ENCODE measurements around the gene VPS45. TPM values are rescaled to one million over a fixed set of nuclear protein-coding genes. Genes with fewer than 3 reads are reported as not detected.
A peak's percentile ranks its signal among the peaks of the same experiment; 100 is the strongest.

The VPS45 gene
- total RNA-seq, 3 donors from 2014 or later = 17.8 to 19.9 (median 18.6) TPM

GRCh38 chr1:150087415-150087814 is 19.8 kb downstream of the VPS45 start:
- DNase-seq (no peak), ATAC-seq (no peak)
- Mint-ChIP-seq H3K36me3 (ENCODE audit: insufficient read depth) (peaks cover 28% of the 10 kb centered on the region), H3K4me1 (ENCODE audit: low read depth) (peaks cover 8% of the 10 kb centered on the region), H3K27me3 (ENCODE audit: low read depth) (no peaks in the 10 kb centered on the region), H3K9me3 (no peaks in the 10 kb centered on the region), H3K4me3 (no peak overlapping the region)

- Mint-ChIP-seq H3K4me1 (ENCODE audit: low read depth) (peaks cover 20% of the 10 kb centered on the region), H3K4me3 (no peak overlapping the region), H3K36me3 (ENCODE audit: insufficient read depth) (peaks cover 26% of the 10 kb centered on the region), H3K27me3 (ENCODE audit: low read depth) (no peaks in the 10 kb centered on the region), H3K9me3 (no peaks in the 10 kb centered on the region)
- no peak for ATAC-seq
- DNase-seq = no peak
Observed at GRCh38 chr1:150089846-150090520, 22.4 kb downstream of the VPS45 start.

DNA sequence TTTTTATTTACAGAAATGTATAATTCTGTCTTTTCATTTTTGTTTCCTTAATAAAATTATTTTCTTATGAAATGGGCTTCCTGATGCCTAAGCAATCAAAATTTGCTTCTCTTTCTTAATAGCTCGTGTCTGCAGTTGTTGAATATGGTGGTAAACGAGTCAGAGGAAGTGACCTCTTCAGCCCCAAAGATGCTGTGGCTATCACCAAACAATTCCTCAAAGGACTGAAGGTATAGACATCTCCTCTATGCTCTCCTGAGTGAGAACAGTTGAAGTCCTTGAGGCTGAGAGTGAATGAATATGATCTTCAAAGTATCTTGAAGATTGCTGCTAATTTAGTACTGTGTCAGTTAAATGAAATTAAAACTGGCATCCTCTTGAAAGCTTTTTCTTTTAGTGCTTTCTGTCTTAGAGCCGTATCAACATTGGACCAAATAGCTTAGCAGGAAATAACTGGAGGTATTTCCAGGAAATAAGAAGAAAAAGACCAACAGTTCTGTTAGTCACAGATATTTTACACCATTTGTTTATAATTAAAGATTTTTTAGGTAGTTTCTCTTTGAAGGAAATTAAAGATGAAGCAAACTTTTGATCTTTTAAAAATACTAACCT is 24.7 kb downstream of the VPS45 start:
- Mint-ChIP-seq H3K4me3 (no peak overlapping the region), H3K9me3 (no peaks in the 10 kb centered on the region), H3K36me3 (ENCODE audit: insufficient read depth) (peaks cover 20% of the 10 kb centered on the region), H3K27me3 (ENCODE audit: low read depth) (no peaks in the 10 kb centered on the region), H3K4me1 (ENCODE audit: low read depth) (peaks cover 22% of the 10 kb centered on the region)
- ATAC-seq = no peak
- DNase-seq = no peak

- no peak overlapping the region for H3K4me3 Mint-ChIP-seq
- H3K36me3 Mint-ChIP-seq (ENCODE audit: insufficient read depth) = peaks cover 14% of the 10 kb centered on the region
- no peaks in the 10 kb centered on the region for H3K27me3 Mint-ChIP-seq (ENCODE audit: low read depth)
- ATAC-seq = no peak
- peaks cover 22% of the 10 kb centered on the region for H3K4me1 Mint-ChIP-seq (ENCODE audit: low read depth)
- no peak for DNase-seq
- H3K9me3 Mint-ChIP-seq = no peaks in the 10 kb centered on the region
Observed at GRCh38 chr1:150093805-150094204, 26.2 kb downstream of the VPS45 start.

DNA sequence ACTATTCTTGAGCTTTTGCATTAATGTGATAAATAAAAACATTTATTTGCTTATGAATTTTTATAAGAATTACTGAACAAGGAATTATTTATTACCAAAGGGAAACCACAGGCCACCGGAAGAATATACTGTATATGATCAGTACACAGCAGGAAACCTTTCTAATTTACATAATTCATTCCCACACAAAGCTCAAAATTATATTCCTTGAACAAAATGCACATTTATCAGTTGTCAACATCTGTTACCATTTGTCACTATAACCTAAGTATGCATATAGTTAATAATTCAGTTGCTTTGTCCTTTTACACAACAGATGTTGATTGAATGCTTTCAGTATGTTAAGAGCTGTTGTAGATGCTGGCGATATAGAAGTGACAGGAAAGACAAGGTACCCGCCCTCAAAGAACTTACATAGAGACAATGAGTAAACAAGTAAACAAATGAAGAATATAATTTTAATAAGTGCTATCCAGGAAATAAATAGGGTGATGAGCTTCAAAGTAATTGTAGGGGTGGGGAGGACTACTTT is 27.2 kb downstream of the VPS45 start:
- no peak for ATAC-seq
- no peak for DNase-seq
- Mint-ChIP-seq H3K36me3 (ENCODE audit: insufficient read depth) (peaks cover 16% of the 10 kb centered on the region), H3K27me3 (ENCODE audit: low read depth) (no peaks in the 10 kb centered on the region), H3K4me3 (no peak overlapping the region), H3K4me1 (ENCODE audit: low read depth) (peaks cover 23% of the 10 kb centered on the region), H3K9me3 (no peaks in the 10 kb centered on the region)

GRCh38 chr1:150102986-150103385 is 35.4 kb downstream of the VPS45 start:
- Mint-ChIP-seq H3K4me3 (no peak overlapping the region), H3K9me3 (peaks cover 6% of the 10 kb centered on the region), H3K36me3 (ENCODE audit: insufficient read depth) (peaks cover 4% of the 10 kb centered on the region), H3K4me1 (ENCODE audit: low read depth) (peaks cover 59% of the 10 kb centered on the region), H3K27me3 (ENCODE audit: low read depth) (no peaks in the 10 kb centered on the region)
- no peak for ATAC-seq
- DNase-seq = no peak

- Mint-ChIP-seq H3K9me3 (peaks cover 6% of the 10 kb centered on the region), H3K36me3 (ENCODE audit: insufficient read depth) (peaks cover 2% of the 10 kb centered on the region), H3K27me3 (ENCODE audit: low read depth) (no peaks in the 10 kb centered on the region), H3K4me1 (ENCODE audit: low read depth) (peaks cover 85% of the 10 kb centered on the region), H3K4me3 (peak overlapping the region; percentile 56)
- DNase-seq (no peak), ATAC-seq (peak; percentile 90 to 92)
Observed at GRCh38 chr1:150106341-150106740, 38.8 kb downstream of the VPS45 start.

GRCh38 chr1:150109586-150109985 is 42.0 kb downstream of the VPS45 start:
- Mint-ChIP-seq H3K4me1 (ENCODE audit: low read depth) (peaks cover 76% of the 10 kb centered on the region), H3K36me3 (ENCODE audit: insufficient read depth) (peaks cover 7% of the 10 kb centered on the region), H3K27me3 (ENCODE audit: low read depth) (no peaks in the 10 kb centered on the region), H3K4me3 (peak overlapping the region; percentile 81), H3K9me3 (peaks cover 6% of the 10 kb centered on the region)
- no peak for DNase-seq
- ATAC-seq = peak; percentile 49 to 52

GRCh38 chr1:150110116-150110515 is 42.5 kb downstream of the VPS45 start:
- Mint-ChIP-seq H3K9me3 (peaks cover 6% of the 10 kb centered on the region), H3K4me1 (ENCODE audit: low read depth) (peaks cover 72% of the 10 kb centered on the region), H3K36me3 (ENCODE audit: insufficient read depth) (peaks cover 9% of the 10 kb centered on the region), H3K4me3 (peak overlapping the region; percentile 81), H3K27me3 (ENCODE audit: low read depth) (no peaks in the 10 kb centered on the region)
- DNase-seq = no peak
- ATAC-seq = no peak

DNA sequence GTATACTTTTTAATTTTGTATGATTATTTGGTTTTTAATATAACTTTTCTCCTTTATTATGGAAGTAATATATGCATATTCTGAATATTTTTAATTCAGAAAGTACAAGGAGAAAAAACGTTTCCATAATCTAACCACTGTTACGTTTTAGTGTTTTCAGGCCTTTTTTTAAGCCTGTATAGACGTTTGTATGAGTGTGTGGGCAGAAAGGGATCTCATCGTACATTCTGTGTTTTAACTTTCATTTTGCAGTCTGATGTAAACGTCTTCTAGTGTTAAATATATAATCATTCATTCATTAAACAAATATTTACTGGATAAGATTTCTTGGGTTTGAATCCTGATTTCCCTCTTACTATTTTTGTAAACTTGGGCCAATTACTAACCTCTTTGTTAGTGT is 44.1 kb downstream of the VPS45 start:
- peak in 1 of 2 donors; percentile 45 for ATAC-seq
- H3K9me3 Mint-ChIP-seq = peaks cover 8% of the 10 kb centered on the region

GRCh38 chr1:150115121-150115520 is 47.5 kb downstream of the VPS45 start:
- no peak for DNase-seq
- Mint-ChIP-seq H3K4me3 (no peak overlapping the region), H3K27me3 (ENCODE audit: low read depth) (no peaks in the 10 kb centered on the region), H3K4me1 (ENCODE audit: low read depth) (peaks cover 30% of the 10 kb centered on the region), H3K9me3 (peaks cover 8% of the 10 kb centered on the region), H3K36me3 (ENCODE audit: insufficient read depth) (peaks cover 14% of the 10 kb centered on the region)
- no peak for ATAC-seq

More for the DNA sequence above, 44.1 kb downstream of the VPS45 start:
- Mint-ChIP-seq H3K4me1 (ENCODE audit: low read depth) (peaks cover 56% of the 10 kb centered on the region), H3K4me3 (peak overlapping the region; percentile 59), H3K27me3 (ENCODE audit: low read depth) (no peaks in the 10 kb centered on the region), H3K36me3 (ENCODE audit: insufficient read depth) (peaks cover 14% of the 10 kb centered on the region)
- no peak for DNase-seq

GRCh38 chr1:150118716-150119115 is 51.1 kb downstream of the VPS45 start:
- peaks cover 18% of the 10 kb centered on the region for H3K36me3 Mint-ChIP-seq (ENCODE audit: insufficient read depth)
- no peak overlapping the region for H3K4me3 Mint-ChIP-seq
- ATAC-seq = no peak
- peaks cover 8% of the 10 kb centered on the region for H3K9me3 Mint-ChIP-seq
- no peak for DNase-seq
- H3K27me3 Mint-ChIP-seq (ENCODE audit: low read depth) = no peaks in the 10 kb centered on the region
- H3K4me1 Mint-ChIP-seq (ENCODE audit: low read depth) = peaks cover 18% of the 10 kb centered on the region

DNA sequence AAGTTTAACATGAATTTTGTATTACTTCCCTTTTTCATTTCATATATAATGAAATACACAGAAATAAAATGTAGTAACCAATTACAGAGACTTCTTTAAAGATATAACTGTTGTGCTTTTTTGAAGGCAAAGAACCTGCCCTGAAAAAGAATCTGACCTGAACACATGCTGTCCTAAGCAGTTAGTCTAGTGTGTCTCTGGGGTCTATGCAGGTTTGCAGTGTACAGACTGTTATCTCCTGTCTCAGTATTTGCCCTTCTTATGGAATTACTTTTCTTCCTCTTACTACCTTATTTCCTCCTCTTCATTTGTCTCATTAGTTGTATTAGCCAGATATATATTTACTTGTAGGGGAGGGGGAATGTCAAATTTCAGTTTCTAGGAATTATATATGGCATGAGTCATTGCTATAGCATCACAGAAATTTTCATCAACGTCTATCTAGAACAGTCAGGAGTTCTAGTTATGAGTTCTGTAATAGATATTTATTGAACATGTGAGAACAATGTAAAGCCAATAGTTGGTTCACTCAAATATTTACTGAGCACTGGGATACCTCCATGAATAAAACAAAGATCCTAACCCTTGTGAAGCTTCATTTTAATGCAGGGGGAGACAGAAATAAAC is 53.8 kb downstream of the VPS45 start:
- H3K4me1 Mint-ChIP-seq (ENCODE audit: low read depth) = peaks cover 18% of the 10 kb centered on the region
- H3K36me3 Mint-ChIP-seq (ENCODE audit: insufficient read depth) = peaks cover 8% of the 10 kb centered on the region
- DNase-seq (no peak), ATAC-seq (no peak)
- H3K27me3 Mint-ChIP-seq (ENCODE audit: low read depth) = no peaks in the 10 kb centered on the region
- H3K9me3 Mint-ChIP-seq = no peaks in the 10 kb centered on the region
- no peak overlapping the region for H3K4me3 Mint-ChIP-seq

GRCh38 chr1:150126811-150127210 is 59.2 kb downstream of the VPS45 start:
- H3K4me1 Mint-ChIP-seq (ENCODE audit: low read depth) = peaks cover 13% of the 10 kb centered on the region
- no peaks in the 10 kb centered on the region for H3K9me3 Mint-ChIP-seq
- ATAC-seq (no peak), DNase-seq (no peak)
- H3K27me3 Mint-ChIP-seq (ENCODE audit: low read depth) = no peaks in the 10 kb centered on the region
- H3K4me3 Mint-ChIP-seq = no peak overlapping the region
- H3K36me3 Mint-ChIP-seq (ENCODE audit: insufficient read depth) = peaks cover 8% of the 10 kb centered on the region
